SK-N-SH (cell line): ENCODE measurements around the gene RB1. TPM values are rescaled to one million over a fixed set of nuclear protein-coding genes. Genes with fewer than 3 reads are reported as not detected.

Experiments
- CTCF ChIA-PET: fragments of 300-600, 350-600 bp; formaldehyde crosslinking; extraction: SDS; loops from one replicate; lab custom pipeline; 2021; lab: Yijun Ruan, JAX
- POLR2A ChIA-PET: fragments of 350-600 bp; sonication (Branson Sonifier 250); formaldehyde crosslinking; extraction: SDS; loops from one replicate; lab custom pipeline; 2020; ENCODE audit warnings: antibody characterized with exemption, inconsistent platforms; lab: Yijun Ruan, JAX
- DNase-seq: peaks from one replicate; pipeline ENCODE4 v3.0.0; 2012
- H2AFZ ChIP-seq: fragments of 200-600 bp; sonication (generic); 2 replicates; pipeline ENCODE4 v1.8.1; 2016; ENCODE audit warnings: antibody characterized with exemption, mild to moderate bottlenecking, low read depth
- H3F3A ChIP-seq: fragments of 200-600 bp; sonication (generic); replicated peaks from 2 replicates; pipeline ENCODE3; 2016; ENCODE audit warnings: antibody characterized with exemption, mild to moderate bottlenecking; ENCODE audit not compliant: insufficient read depth
- H3K27ac ChIP-seq, 2 experiments: fragments of 200-500 bp in 1 of 2; fragments of 200-600 bp in 1 of 2; sonication (Bioruptor generic) in 1 of 2; sonication (generic), shearing (Covaris generic) in 1 of 2; 2 replicates each; pipeline versions ENCODE4 v1.5.1 to v1.6.1; 2014 to 2016; ENCODE audit warnings: low read depth in 2 of 2, inconsistent platforms in 1 of 2, low read length in 1 of 2, mild to moderate bottlenecking in 1 of 2, mixed read lengths in 1 of 2
- H3K27me3 ChIP-seq: fragments of 200-600 bp; sonication (generic), shearing (Covaris generic); 2 replicates; pipeline ENCODE4 v1.6.1; 2016; ENCODE audit warnings: mixed run types; ENCODE audit not compliant: insufficient read depth
- H3K36me3 ChIP-seq, 2 experiments: fragments of 200-500 bp in 1 of 2; fragments of 200-600 bp in 1 of 2; sonication (Bioruptor generic) in 1 of 2; sonication (generic) in 1 of 2; replicated peaks in 1 of 2; 2 replicates each; pipeline versions ENCODE3 to v1.5.1; 2014 to 2016; ENCODE audit warnings: low read length in 1 of 2, mild to moderate bottlenecking in 1 of 2; ENCODE audit not compliant: insufficient read depth in 2 of 2, control insufficient read depth in 1 of 2
- H3K4me1 ChIP-seq, 2 experiments: fragments of 200-500 bp in 1 of 2; fragments of 200-600 bp in 1 of 2; sonication (Bioruptor generic) in 1 of 2; sonication (generic), shearing (Covaris generic) in 1 of 2; 2 replicates each; pipeline versions ENCODE4 v1.5.1 to v1.6.1; 2014 to 2016; ENCODE audit warnings: low read depth in 1 of 2, low read length in 1 of 2, mixed run types in 1 of 2; ENCODE audit not compliant: insufficient read depth in 2 of 2, control insufficient read depth in 1 of 2
- H3K4me2 ChIP-seq: fragments of 200-600 bp; sonication (generic), shearing (Covaris generic); 2 replicates; pipeline ENCODE4 v1.6.1; 2017; ENCODE audit warnings: mixed run types
- H3K4me3 ChIP-seq, 2 experiments: fragments of 200-500 bp in 1 of 2; fragments of 200-600 bp in 1 of 2; sonication (Bioruptor generic) in 1 of 2; sonication (generic), shearing (Covaris generic) in 1 of 2; 2 replicates each; pipeline versions ENCODE4 v1.5.1 to v1.8.1; 2014 to 2016; ENCODE audit warnings: low read depth in 2 of 2, inconsistent platforms in 1 of 2, low read length in 1 of 2, mild to moderate bottlenecking in 1 of 2, mixed read lengths in 1 of 2, moderate library complexity in 1 of 2
- H3K79me2 ChIP-seq: fragments of 200-600 bp; sonication (generic); 2 replicates; pipeline ENCODE4 v1.8.1; 2017; ENCODE audit warnings: mild to moderate bottlenecking; ENCODE audit not compliant: insufficient read depth
- H3K9ac ChIP-seq: fragments of 200-600 bp; sonication (generic); 2 replicates; pipeline ENCODE4 v1.6.1; 2017; ENCODE audit warnings: mixed run types
- H3K9me2 ChIP-seq: fragments of 200-600 bp; sonication (generic); 2 replicates; pipeline ENCODE4 v1.6.1; 2017; ENCODE audit warnings: mixed run types
- H3K9me3 ChIP-seq: fragments of 200-600 bp; sonication (generic); 2 replicates; pipeline ENCODE4 v1.6.1; 2017; ENCODE audit warnings: mixed run types, mild to moderate bottlenecking, moderate library complexity
- H4K20me1 ChIP-seq: fragments of 200-600 bp; sonication (generic); 2 replicates; pipeline ENCODE4 v1.6.1; 2017; ENCODE audit warnings: mild to moderate bottlenecking, mixed run types; ENCODE audit not compliant: insufficient read depth
- CTCF ChIP-seq: fragments of 200-600 bp; sonication (generic); IDR thresholded peaks from 2 replicates; pipeline ENCODE4 v1.6.1; 2017; ENCODE audit warnings: antibody characterized with exemption, mild to moderate bottlenecking, moderate library complexity
- EZH2phosphoT487 ChIP-seq: fragments of 200-600 bp; sonication (generic); IDR thresholded peaks from 2 replicates; pipeline ENCODE4 v1.6.1; 2017; ENCODE audit warnings: low read depth, mixed run types, mild to moderate bottlenecking, antibody characterized with exemption, moderate library complexity, borderline replicate concordance
- FOXJ3 ChIP-seq: sonication (generic); formaldehyde crosslinking; IDR thresholded peaks from 2 replicates; pipeline ENCODE4 v1.5.1; 2020; ENCODE audit warnings: mild to moderate bottlenecking, missing genetic modification reagents
- NRF1 ChIP-seq: IDR thresholded peaks from 2 replicates; pipeline ENCODE4 v1.6.1; 2012; ENCODE audit warnings: low read depth, mild to moderate bottlenecking, low read length
- PBX3 ChIP-seq: IDR thresholded peaks from 2 replicates; pipeline ENCODE4; 2012
- POLR2AphosphoS5 ChIP-seq: IDR thresholded peaks from 2 replicates; pipeline ENCODE4 v1.6.1; 2012; ENCODE audit warnings: low read depth, low read length
- RAD21 ChIP-seq: IDR thresholded peaks from 2 replicates; pipeline ENCODE4 v1.6.1; 2012; ENCODE audit warnings: mild to moderate bottlenecking, low read length
- RCOR1 ChIP-seq: fragments of 150-350 bp; IDR thresholded peaks from 2 replicates; pipeline ENCODE4 v1.6.1; 2017; ENCODE audit warnings: antibody characterized with exemption, low read length
- RXRA ChIP-seq: IDR thresholded peaks from 2 replicates; pipeline ENCODE4 v1.4.0; 2012; ENCODE audit warnings: low read depth, mild to moderate bottlenecking, borderline replicate concordance
- SMC3 ChIP-seq: IDR thresholded peaks from 2 replicates; pipeline ENCODE4 v1.6.1; 2012; ENCODE audit warnings: low read depth, low read length, improper control_type of control experiment
- USF1 ChIP-seq: IDR thresholded peaks from 2 replicates; pipeline ENCODE4 v1.4.0; 2012; ENCODE audit warnings: low read depth, borderline replicate concordance
- USF2 ChIP-seq: fragments of 150-350 bp; IDR thresholded peaks from 2 replicates; pipeline ENCODE4 v1.6.1; 2017; ENCODE audit warnings: antibody characterized with exemption, low read length, low read depth, borderline replicate concordance
- YY1 ChIP-seq: IDR thresholded peaks from 2 replicates; pipeline ENCODE4 v1.4.0; 2012; ENCODE audit warnings: low read depth, mild to moderate bottlenecking
- WGBS: methylation state at CpG from one replicate; pipeline ENCODE4 v1.1.6; 2017; ENCODE audit warnings: low lambda C conversion rate; 5-methylcytosine and 5-hydroxymethylcytosine counted together
- polyA plus RNA-seq, 3 experiments: library from polyadenylated mRNA; depleted of rRNA; stranded (reverse); fragments of >200 nt; gene quantifications; 2 replicates each; pipeline ENCODE4 v1.2.3, GENCODE V29; 2012
- TF ChIP-seq, protein P1 (sequence below): fragments of 150-350 bp; IDR thresholded peaks from 2 replicates; pipeline ENCODE4 v1.6.1; 2016; ENCODE audit warnings: mild to moderate bottlenecking, low read depth, low read length

Gene RB1
- polyA plus RNA-seq, 1 of the 3 experiments (the other 2 are of a cell fraction), result 11.5 TPM

DNA sequence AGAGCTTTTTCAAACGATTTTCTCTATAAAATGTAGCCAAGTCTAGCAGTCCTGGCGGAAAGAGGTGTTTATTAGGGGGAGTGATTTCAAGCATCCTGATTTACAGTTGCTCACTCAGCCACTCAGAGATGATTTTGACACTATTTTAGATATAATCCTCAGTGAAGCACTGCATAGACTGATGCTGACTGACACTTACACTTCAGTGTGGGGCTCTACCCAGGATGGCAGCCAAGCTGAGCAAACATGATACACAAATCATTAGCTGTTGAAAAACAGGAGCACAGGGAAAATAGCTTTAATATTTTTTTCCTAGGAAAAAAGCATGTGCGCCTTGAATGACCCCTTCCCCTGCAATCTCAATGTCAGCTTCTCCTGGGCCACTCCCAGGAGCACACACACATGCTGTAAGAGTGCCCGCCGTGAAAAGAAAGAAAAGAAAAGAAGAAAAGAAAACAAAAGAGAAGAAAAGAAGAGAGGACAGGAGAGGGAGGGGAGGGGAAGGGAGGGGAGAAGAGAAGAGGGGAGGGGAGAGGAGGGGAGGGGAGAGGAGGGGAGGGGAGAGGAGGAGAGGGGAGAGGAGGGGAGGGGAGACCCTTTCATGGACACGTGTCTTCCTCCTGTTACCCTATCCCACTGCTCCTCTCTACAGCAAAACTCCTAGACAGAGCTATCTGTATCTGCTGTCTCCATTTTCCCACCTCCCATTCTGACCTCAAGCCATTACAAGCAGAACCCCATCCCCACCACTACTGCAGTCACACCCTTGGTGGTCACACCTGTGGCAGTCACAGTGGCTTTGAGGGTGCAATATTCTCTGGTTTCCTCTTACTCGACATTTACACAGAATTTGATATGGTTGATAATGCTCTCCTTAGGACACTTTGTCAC is 193.0 kb downstream of the RB1 start:
- ChIA-PET CTCF (interaction anchor here (0.5 to 1.7 kb wide), 3 partner anchors 19 to 161 kb away, joined by 3 read pairs; no protein-coding TSS in a partner anchor), POLR2A (no interaction called here)
- Histone ChIP-seq H4K20me1 (no peaks in the 10 kb centered on the region), H3K4me3 (no peak overlapping the region), H3K27ac (no peak overlapping the region), H3K36me3 (no peaks in the 10 kb centered on the region), H3K4me1 (peaks cover 0 to 7% of the 10 kb centered on the region in 2 experiments; a peak in 2 of 4 replicates), H3K27me3 (no peaks in the 10 kb centered on the region), H3K9me2 (no peaks in the 10 kb centered on the region), H3F3A (peaks cover 5% of the 10 kb centered on the region), H2AFZ (no peak overlapping the region), H3K4me2 (no peak overlapping the region), H3K9me3 (no peaks in the 10 kb centered on the region), H3K9ac (no peak overlapping the region), H3K79me2 (no peaks in the 10 kb centered on the region)
- 84% methylated on average over 7 of the region's 7 CpGs for WGBS
- DNase-seq, result no peak
- TF ChIP-seq USF1, result no peak
- no peak for TF ChIP-seq FOXJ3
- no peak for TF ChIP-seq SMC3
- no peak for TF ChIP-seq CTCF
- TF ChIP-seq PBX3, result no peak
- no peak for TF ChIP-seq RAD21

GRCh38 chr13:48497669-48498068 is 194.1 kb downstream of the RB1 start:
- Histone ChIP-seq H3K4me2 (no peak overlapping the region), H3K9me2 (no peaks in the 10 kb centered on the region), H4K20me1 (no peaks in the 10 kb centered on the region), H3K27ac (no peak overlapping the region), H3K9ac (no peak overlapping the region), H3F3A (peaks cover 5% of the 10 kb centered on the region), H3K4me1 (peaks cover 0 to 7% of the 10 kb centered on the region in 2 experiments; a peak in 2 of 4 replicates), H3K9me3 (no peaks in the 10 kb centered on the region), H3K27me3 (no peaks in the 10 kb centered on the region), H3K79me2 (no peaks in the 10 kb centered on the region), H2AFZ (no peak overlapping the region), H3K36me3 (no peaks in the 10 kb centered on the region), H3K4me3 (no peak overlapping the region)
- POLR2A ChIA-PET, result no interaction called here
- DNase-seq, result no peak
- WGBS, result 100% methylated on average over 2 of the region's 2 CpGs
- CTCF ChIA-PET, result interaction anchor here (1.7 kb wide), 1 partner anchor 18 kb away, joined by 3 read pairs; no protein-coding TSS in a partner anchor
- TF ChIP-seq SMC3, result no peak
- no peak for TF ChIP-seq POLR2AphosphoS5
- TF ChIP-seq RXRA, result no peak
- no peak for TF ChIP-seq RCOR1
- no peak for TF ChIP-seq EZH2phosphoT487
- TF ChIP-seq, protein P1, sequence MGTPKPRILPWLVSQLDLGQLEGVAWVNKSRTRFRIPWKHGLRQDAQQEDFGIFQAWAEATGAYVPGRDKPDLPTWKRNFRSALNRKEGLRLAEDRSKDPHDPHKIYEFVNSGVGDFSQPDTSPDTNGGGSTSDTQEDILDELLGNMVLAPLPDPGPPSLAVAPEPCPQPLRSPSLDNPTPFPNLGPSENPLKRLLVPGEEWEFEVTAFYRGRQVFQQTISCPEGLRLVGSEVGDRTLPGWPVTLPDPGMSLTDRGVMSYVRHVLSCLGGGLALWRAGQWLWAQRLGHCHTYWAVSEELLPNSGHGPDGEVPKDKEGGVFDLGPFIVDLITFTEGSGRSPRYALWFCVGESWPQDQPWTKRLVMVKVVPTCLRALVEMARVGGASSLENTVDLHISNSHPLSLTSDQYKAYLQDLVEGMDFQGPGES, result no peak
- no peak for TF ChIP-seq PBX3
- no peak for TF ChIP-seq USF2
- no peak for TF ChIP-seq NRF1
- TF ChIP-seq YY1, result no peak
